B cell (primary cell): ENCODE measurements around the gene CEP112.

Experiments used
- EZH2 ChIP-seq: IDR thresholded peaks from 2 replicates; pipeline ENCODE4 v1.6.1; 2012; ENCODE audit warnings: borderline replicate concordance, low read depth, mild to moderate bottlenecking, moderate library complexity, low read length; ENCODE audit not compliant: insufficient read depth, poor library complexity, severe bottlenecking
- TF ChIP-seq, protein P1 (sequence below): fragments of 200-600 bp; IDR thresholded peaks from one replicate; pipeline ENCODE4 v1.8.0; 2022; ENCODE audit warnings: antibody characterized with exemption, mild to moderate bottlenecking

DNA sequence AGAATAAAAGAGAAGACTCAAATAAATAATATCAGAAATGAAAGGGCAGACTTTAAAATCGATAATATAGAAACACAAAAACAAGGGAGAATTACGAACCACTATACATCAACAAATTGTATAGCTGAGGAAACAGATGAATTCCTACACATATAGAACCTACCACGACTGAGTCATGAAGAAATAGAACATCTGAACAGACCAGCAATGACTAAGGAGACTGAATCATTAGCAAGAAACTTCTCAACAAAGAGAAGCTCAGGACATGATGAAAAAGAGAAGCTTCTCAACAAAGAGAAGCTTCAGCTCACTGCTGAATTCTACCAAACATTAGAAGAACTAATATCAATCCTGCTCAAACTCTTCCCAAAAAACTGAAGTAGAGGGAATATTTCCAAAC is 255.9 kb downstream of the CEP112 start:
- TF ChIP-seq, protein P1, sequence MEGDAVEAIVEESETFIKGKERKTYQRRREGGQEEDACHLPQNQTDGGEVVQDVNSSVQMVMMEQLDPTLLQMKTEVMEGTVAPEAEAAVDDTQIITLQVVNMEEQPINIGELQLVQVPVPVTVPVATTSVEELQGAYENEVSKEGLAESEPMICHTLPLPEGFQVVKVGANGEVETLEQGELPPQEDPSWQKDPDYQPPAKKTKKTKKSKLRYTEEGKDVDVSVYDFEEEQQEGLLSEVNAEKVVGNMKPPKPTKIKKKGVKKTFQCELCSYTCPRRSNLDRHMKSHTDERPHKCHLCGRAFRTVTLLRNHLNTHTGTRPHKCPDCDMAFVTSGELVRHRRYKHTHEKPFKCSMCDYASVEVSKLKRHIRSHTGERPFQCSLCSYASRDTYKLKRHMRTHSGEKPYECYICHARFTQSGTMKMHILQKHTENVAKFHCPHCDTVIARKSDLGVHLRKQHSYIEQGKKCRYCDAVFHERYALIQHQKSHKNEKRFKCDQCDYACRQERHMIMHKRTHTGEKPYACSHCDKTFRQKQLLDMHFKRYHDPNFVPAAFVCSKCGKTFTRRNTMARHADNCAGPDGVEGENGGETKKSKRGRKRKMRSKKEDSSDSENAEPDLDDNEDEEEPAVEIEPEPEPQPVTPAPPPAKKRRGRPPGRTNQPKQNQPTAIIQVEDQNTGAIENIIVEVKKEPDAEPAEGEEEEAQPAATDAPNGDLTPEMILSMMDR: no peak
- no peak for TF ChIP-seq EZH2
